ENCODE data around the gene NAPSA. TPM values are rescaled to one million over a fixed set of nuclear protein-coding genes. Genes with fewer than 3 reads are reported as not detected.
A peak's percentile ranks its signal among the peaks of the same experiment; 100 is the strongest.

NAPSA gene
- total and polyA plus RNA-seq, 9 of the 15 experiments (the other 6 are each of a cell fraction or from before 2014, with no cell fraction given) = 0.25 to 1.9 (median 0.69) TPM

DNA sequence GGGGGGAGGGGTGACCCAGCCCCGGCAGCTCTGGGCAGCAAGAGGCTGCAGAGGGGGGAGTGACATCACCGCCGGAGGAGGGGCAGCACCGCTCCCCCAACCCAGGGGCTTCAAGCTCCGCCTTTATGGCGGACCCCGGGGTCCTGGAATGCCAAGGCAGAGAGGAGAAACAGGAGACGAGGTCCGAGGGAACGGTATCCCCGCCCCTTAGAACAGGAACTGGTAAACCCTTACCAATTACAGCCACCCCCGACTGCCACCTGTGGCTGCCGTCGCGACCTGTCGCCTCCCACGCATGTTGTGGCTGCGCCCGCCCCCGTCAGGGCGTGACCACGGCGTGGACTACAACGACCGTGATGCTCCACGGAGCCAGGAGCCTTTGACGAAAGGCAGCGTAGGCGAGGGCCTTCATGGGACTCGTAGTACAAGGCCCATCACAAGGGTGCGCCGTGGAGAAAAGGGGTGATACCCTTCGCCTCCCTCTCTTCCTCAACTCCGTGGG, 32.2 kb downstream of the NAPSA start (continued):
- no peak; the same call in 1 of the 2 replicates for TF ChIP-seq ATF1 (CRISPR knock-in tag; IDR thresholded peaks at IDR 0.05)
- no peak for TF ChIP-seq ATF1 (tag; IDR thresholded peaks at IDR 0.05)
- TF ChIP-seq ZNF586 (CRISPR knock-in tag; conservative IDR thresholded peaks at IDR 0.05) = no peak
- no peak for TF ChIP-seq HINFP (tag; conservative IDR thresholded peaks at IDR 0.05; ENCODE audit: low read depth)
- no peak for TF ChIP-seq NUFIP1 (IDR thresholded peaks at IDR 0.05; ENCODE audit: partially characterized antibody)
- no peak for TF ChIP-seq BRCA1 (IDR thresholded peaks at IDR 0.05)
- TF ChIP-seq BRCA1 (CRISPR knock-in tag; IDR thresholded peaks at IDR 0.05) = no peak
- TF ChIP-seq ZNF507 (tag; conservative IDR thresholded peaks at IDR 0.05) = no peak
- TF ChIP-seq, protein P1, sequence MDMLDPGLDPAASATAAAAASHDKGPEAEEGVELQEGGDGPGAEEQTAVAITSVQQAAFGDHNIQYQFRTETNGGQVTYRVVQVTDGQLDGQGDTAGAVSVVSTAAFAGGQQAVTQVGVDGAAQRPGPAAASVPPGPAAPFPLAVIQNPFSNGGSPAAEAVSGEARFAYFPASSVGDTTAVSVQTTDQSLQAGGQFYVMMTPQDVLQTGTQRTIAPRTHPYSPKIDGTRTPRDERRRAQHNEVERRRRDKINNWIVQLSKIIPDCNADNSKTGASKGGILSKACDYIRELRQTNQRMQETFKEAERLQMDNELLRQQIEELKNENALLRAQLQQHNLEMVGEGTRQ (CRISPR knock-in tag; IDR thresholded peaks at IDR 0.05) = no peak
- TF ChIP-seq GABPB2 (CRISPR knock-in tag; conservative IDR thresholded peaks at IDR 0.05) = no peak
- no peak for TF ChIP-seq U2AF1 (optimal IDR thresholded peaks at IDR 0.05; ENCODE audit: low read depth, low read length)
- TF ChIP-seq KDM4B (IDR thresholded peaks at IDR 0.05; ENCODE audit: borderline replicate concordance in 2 of 2, low read depth in 1 of 2) = peak in 1 of 2 experiments; percentile 75; a peak in 1 of 4 replicates
- no peak; the same call in 1 of the 2 replicates for TF ChIP-seq ELF1 (tag; IDR thresholded peaks at IDR 0.05)
- TF ChIP-seq BRD9 (IDR thresholded peaks at IDR 0.05; ENCODE audit: low read depth, partially characterized antibody) = no peak
- TF ChIP-seq TEAD2 (tag; IDR thresholded peaks at IDR 0.05) = no peak
- TF ChIP-seq NEUROD1 (IDR thresholded peaks at IDR 0.05; ENCODE audit: borderline replicate concordance, low read depth, low read length, partially characterized antibody) = peak; percentile 7
- TF ChIP-seq MBD2 (IDR thresholded peaks at IDR 0.05; ENCODE audit: borderline replicate concordance, low read depth) = peak; percentile 73
- no peak for TF ChIP-seq SRSF3 (IDR thresholded peaks at IDR 0.05; ENCODE audit: insufficient read depth, low read length)
- TF ChIP-seq CTBP1 (IDR thresholded peaks at IDR 0.05; ENCODE audit: borderline replicate concordance) = peak; percentile 52; the same call in 1 of the 2 replicates
- TF ChIP-seq YBX1 (IDR thresholded peaks at IDR 0.05) = no peak
- TF ChIP-seq SMAD2 (IDR thresholded peaks at IDR 0.05; ENCODE audit: low read depth, low read length) = no peak
- no peak for TF ChIP-seq ELK3 (CRISPR knock-in tag; IDR thresholded peaks at IDR 0.05)
- no peak for TF ChIP-seq ZNF785 (CRISPR knock-in tag; IDR thresholded peaks at IDR 0.05)
- peak; percentile 68; the same call in 1 of the 2 replicates for TF ChIP-seq FOXP1 (CRISPR knock-in tag; IDR thresholded peaks at IDR 0.05)
- no peak for TF ChIP-seq CBFA2T2 (conservative IDR thresholded peaks at IDR 0.05)
- TF ChIP-seq TCF7 (IDR thresholded peaks at IDR 0.05; ENCODE audit: borderline replicate concordance) = no peak
- TF ChIP-seq PHTF2 (CRISPR knock-in tag; IDR thresholded peaks at IDR 0.05) = no peak
- no peak for TF ChIP-seq FOXJ2 (tag; IDR thresholded peaks at IDR 0.05)
- no peak for TF ChIP-seq TCF3 (CRISPR knock-in tag; IDR thresholded peaks at IDR 0.05)
- TF ChIP-seq FOXM1 (IDR thresholded peaks at IDR 0.05; ENCODE audit: low read depth) = no peak
- no peak for TF ChIP-seq FOXM1 (CRISPR knock-in tag; IDR thresholded peaks at IDR 0.05; ENCODE audit: low read depth)

All from K562 (cell line).